GM19043 (cell line): ENCODE results near the gene CDH22.

Experiments
- ATAC-seq: cut with Tn5 transposase; IDR thresholded peaks from one replicate; pipeline ENCODE4 v1.9.1; 2021; ENCODE audit warnings: low read depth; ENCODE audit not compliant: unreplicated experiment

The CDH22 gene

DNA sequence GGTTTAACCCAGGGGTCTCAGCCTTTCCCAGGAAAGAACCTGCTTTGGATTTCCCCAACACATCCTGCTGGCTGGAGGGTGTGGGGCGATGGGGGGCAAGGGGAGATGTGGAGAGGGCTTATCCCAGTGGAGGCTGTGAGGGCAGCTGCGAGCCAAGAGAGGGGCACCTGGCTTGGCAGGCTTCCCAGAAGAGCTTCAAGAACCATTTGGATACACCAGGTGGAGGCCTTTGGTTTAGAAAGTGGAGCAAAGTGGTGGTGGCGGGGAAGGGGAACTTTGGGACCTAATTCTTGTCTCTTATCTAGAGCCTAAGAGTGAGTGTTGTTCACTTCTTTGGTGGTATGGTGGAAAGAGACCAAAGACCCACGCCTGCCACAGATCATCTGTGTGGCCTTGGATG is 177.8 kb downstream of the CDH22 start:
- no peak for ATAC-seq

DNA sequence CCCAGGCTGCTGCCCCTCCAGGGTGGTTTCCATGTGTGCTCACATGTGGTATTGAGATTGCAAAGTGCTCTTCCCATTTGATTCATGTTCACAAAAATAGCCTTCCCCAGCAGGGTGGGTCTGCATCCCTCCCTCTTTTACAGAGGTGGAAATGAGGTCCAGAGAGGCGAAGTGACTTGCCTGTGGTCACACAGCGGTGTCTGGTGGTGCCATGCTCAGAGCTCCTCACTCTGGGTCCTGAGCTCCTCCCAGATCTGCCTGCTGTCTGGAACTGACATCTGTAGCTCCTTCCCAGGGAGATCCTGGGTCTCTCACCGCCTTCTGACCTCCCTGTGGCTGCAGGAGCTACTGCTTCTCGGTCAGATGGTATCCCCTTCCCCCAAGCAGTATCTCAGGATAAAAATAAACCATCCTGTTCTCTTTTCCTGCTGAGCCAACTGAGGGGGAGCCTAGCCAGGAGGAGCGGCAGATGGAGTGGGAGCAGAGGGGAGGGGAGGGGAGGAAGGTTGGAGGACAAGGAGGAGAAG is 178.3 kb downstream of the CDH22 start:
- ATAC-seq = no peak

GRCh38 chr20:46128310-46129151 is 179.8 kb downstream of the CDH22 start:
- ATAC-seq = no peak

DNA sequence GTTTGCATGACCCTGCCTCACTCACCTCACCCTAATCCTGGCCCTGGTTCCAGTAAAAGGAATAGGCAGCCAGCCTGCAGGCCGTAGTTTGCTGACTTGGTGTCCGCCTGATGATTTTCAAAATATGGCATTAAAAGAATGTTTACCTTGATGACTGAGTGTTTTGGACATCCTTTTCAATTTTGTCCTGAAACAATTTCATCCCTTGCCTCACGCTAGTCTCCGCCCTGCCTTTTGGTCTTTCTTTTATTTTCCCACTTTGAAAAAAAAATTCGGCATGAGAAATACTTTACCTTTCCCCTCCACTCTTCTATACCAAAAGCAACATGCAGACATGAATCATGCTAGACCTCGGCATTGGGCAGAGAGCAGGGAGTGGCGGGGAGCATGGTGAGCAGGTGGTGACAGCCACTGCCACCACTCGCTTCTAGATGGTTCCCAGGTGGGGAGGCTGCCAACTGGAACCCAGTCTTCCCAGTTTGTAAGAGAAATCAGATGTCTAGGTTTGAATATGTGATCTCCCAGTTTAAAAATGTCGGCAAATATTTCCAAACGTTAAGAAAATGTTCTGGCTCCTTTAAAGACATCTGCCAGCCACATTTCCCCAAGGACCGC is 180.8 kb downstream of the CDH22 start:
- ATAC-seq = no peak

- ATAC-seq = no peak
These were observed 181.8 kb downstream of the CDH22 start for GRCh38 chr20:46126440-46127056.
